Fibroblast of the conjunctiva (primary cell): Measurements from ENCODE around the gene TBC1D1.

Source experiments
- DNase-seq: peaks from one replicate; pipeline ENCODE4 v3.0.0-alpha.2; 2010; ENCODE audit warnings: low read depth

Gene TBC1D1

DNA sequence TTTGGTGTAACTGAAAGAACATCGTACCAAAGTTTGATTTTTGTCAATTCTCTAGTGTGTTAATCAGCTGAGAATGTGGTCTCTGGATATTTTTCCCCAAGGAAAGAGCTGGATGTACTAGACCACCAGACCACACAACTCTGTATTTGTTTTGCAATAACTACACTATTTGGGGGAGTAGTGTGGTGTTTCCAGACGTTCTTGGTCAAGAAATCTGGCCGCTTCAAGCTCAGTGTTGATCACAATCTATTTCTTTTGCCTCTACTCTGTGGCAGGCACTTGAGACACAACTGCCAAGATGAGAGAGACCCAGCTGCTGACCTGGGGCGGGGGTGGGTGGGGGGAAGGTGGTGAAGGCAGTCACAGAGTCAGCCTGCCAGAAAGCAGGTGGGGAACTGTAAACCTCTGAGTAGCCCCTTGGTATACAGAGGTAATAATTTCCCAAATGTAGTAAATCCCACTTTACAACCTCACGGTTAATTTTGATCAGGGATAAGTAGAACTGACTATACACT, 99.9 kb downstream of the TBC1D1 start:
- DNase-seq: no peak

DNA sequence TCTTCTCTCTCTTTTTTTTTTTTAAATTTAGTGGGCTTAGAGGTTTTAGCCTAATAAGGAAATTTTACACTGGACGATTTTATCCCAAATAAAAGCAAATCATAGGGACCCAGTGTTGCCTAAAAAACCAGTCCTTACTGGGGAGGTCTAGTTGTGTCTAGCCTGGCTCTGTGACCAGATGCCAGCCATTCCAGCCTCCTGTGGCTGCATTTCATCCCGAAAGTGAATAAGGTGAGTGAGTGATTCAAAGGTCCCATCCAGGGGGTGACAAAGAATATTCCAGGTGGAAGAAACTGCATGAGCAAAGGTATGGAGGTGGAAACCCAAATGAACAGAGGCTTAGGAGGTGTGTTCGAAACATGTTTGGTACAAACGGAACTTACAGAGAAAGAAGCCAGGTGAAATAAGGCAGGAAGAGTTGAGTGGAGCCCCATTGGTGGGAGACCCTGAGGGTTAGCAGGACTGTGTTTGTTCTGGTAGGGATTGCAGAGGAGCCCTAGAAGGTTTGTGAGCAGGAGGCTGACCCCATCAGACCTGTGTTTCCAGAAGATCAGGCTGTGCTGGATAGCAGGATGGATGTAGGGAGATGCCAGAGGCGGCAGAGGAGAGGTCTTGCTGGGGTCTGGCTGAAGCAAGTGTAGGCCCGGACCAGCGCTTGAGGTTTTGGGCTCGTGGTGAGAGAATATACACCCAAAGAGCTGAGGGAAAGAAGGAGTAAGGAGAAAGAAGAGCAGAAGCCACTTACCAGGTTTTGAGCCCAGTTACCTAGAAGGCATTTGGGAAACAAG, 100.9 kb downstream of the TBC1D1 start:
- no peak for DNase-seq

DNA sequence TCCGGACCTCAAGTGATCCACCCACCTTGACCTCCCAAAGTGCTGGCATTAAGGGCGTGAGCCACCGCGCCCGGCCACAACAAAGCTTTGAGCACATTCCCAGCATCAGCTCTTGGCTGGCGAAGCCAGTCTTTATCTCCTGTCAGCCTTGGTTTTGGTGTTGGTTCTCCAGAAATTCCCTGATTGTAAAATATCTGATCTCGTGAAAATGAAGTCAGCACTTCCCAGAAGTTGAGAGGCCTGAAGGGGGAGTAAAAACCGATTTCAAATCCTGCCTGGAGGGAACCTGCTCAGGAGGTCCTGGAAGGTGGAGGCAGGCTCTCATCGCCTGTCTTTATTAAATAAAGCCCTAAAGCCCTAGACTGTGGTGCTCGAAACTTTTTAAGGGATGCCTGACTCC, 102.9 kb downstream of the TBC1D1 start:
- no peak for DNase-seq

DNA sequence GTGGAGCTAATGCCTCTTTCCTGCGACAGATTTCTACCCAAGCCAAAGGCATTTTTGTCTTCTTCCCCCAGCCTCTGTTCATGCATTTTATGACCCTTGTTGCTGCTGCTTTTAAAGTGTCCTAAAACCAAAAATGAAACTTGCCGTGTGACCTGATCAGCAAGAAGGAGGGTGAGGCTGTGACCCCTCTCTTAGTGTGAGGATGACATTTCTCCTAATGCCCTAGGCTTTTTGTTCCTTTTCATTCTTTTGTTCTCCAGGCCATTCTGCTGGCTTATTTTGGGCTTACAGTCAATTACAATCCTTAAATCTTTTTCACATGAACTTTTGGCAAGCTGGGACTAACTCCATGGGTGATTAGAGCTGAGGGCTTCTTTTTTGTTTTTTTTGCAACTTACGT, 103.7 kb downstream of the TBC1D1 start:
- DNase-seq: no peak

DNA sequence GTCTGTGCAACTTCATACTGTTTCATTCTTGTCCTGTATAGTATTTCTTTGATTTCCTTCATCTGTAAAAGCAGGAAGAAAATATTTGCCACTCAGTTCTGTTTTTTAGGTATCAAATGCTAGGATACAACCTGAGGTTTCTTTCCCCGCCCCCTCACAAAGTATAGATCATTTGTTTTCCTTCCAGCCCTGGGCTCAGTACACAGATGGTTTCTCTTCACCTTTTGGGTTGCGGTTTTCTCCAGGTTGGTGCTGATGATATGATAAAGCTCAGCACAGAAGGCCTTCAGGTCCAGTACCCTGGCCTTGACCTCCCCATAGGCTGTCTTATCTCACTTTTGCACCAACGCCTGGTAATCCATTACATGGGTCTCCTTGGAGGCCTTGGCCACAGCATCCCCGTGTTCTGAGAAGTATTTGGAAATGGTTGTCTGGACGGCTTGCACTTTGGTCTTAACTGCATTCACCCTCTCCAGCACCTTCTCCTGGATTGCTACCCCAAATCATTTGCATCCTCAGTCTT, 104.5 kb downstream of the TBC1D1 start:
- no peak for DNase-seq

DNA sequence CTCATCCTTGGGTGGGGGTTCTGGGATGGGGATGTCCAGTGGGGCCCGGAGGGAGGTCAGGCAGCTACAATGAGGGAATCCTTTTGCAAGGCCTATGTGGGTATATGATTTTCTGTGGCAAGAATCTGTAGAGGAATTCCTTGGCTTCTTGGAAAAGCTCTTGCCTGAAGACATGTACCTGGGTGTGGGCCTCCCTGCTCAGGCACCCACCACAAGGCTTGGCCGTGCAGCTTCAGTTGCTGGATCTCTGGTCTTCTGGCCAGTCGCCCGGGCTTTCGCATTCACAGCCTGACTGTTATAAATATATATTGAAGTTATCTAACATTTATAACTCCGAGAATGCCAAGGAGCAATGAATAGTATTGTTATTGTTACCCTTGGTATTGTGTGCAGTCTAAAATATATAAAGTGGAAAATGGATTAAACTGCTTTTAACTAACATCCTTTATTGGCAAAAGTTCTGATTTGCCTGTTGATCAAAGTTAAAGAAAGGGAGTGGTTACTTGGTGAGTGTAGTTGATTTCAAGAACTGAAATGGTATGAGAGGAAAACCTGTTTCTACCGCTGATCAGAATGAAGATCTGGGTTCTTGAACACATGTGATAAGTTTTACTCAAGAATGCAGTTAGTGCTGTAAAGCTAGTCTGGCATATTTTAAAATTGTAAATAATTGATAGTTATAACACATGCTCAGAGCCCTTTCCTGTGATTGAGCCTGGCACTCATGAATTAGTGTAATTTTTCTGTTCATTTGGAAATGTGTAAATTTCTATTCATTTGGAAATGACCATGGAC, 105.3 kb downstream of the TBC1D1 start:
- no peak for DNase-seq

DNA sequence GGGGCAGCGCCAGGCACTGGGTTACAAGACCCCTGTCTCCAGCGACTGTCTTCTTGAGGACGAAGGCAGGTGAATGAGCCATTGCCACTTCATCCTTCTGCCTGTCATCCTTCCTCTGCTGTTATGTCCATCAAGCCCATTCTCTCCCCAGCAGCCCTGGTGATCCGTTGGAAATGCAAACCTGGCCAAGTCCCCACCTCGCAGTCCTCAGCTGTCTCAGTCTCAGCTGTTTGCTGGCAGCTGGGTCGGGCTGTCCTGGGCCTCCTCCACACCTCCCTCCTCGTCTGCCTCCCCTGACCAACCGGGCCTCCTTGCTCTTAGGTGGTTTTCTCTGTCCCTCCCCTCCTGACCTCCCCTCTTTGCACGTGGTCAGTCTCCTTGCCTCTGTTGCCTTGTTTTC, 107.3 kb downstream of the TBC1D1 start:
- no peak for DNase-seq

DNA sequence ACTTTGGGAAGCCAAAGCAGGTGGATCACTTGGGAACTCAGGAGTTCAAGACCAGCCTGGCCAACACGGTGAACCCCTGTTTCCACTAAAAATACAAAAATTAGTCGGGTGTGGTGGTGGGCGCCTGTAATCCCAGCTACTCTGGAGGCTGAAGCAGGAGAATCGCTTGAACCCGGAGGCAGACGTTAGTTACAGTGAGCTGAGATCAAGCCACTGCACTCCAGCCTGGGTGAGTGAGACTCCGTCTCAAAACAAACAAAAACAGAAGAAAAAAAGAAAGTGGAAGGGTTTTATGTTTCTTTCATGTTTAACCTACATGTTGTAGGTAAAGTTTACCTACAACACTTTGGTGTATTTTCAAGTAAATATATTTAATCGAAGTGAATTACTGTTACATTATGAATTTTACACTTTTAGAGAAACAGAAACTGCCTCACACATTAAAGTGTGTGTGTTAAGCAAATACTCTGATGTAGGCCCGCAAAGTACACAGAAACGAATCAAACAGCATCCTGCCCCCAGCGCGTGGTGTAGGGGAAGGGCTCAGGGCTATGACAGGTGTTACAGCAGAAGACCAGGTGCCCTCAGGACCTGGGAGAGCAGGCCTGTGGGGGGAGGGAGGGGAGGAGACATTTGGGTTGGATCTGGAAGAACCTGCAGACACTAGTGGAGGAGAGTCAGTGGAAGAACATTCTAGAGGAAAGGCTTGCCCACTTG, 108.3 kb downstream of the TBC1D1 start:
- DNase-seq: no peak

DNA sequence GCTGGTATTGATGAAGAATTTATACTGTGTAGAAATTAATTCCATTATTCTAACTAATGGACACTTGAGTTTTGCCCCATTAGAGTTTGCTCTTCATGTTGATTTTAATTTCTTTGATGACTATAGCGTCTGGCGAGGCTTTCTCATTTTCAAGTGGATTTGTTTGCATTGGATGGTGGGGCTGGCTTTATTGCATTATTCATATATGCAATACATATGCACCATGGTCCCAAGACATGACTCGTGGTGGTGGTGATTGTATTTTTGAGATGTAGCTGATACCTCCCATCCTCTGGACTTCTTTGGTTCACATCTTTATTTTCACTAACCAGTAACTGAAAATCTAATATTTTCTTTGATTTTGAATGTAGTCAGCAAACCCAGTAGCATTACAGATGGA, 109.1 kb downstream of the TBC1D1 start:
- no peak for DNase-seq

DNA sequence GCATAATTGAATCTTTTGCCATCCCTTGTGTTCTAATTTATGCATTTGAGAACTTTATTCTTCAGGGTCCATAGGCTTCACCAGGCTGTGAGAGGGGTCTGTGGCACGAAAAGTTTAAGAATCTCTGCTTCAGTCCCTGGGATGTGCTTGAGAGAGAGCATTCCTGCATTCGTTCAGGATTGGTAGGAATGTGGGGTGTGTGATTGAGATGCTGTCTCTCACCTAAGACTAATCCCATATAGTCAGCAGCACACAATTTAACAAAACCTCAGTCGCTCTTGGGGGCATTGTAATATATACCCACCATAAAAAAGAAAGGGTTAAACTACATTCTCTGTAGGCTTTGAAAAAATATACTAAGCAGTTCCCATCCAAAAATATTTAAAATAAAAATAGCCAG, 111.0 kb downstream of the TBC1D1 start:
- DNase-seq: no peak

DNA sequence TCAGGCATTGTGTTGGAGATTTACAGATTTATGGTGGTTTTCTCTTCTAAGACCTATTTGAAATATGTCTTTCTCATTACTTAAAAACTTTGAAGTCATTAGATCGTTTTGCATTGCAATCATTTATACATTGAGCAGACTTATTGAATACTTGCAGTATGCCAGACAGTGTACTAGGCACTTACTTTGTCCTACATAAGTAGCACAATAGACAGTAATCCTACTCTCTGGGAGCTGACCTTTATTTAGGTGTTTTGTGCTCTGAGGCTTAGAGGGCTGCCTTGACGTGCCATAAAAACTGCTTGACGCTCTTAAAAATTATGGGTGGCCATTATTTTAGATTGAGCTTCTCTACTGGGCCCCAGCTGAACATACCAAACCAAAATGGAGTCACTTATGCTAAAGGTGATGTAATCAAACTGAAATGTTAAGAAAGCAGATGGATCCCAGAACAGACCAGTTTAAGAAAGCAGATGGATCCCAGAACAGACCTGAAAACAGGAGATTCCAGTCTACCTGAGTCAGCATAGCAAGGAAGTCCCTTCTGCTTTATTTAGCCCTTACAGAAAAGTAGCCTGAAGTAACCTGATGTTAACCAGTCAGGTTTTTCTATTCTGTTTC, 111.7 kb downstream of the TBC1D1 start:
- DNase-seq: no peak

DNA sequence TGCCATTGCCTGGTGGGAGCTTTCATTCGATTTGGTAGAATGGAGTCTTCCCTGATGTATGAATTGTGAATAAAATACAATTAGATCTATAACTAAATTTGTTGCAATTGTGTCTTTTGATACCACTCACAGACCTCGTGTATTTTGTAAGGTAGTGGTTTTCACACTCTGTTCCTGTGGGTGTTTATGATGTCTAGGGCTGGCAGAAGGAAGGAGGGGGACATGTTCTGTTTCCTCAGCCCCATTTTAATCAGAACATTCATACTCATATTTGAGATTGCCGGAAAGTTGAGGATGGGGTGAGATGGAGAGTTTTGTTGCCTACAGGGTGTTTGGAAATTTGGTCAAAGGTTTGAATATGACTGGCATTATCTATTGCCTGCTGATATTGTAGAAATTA, 112.2 kb downstream of the TBC1D1 start:
- no peak for DNase-seq

DNA sequence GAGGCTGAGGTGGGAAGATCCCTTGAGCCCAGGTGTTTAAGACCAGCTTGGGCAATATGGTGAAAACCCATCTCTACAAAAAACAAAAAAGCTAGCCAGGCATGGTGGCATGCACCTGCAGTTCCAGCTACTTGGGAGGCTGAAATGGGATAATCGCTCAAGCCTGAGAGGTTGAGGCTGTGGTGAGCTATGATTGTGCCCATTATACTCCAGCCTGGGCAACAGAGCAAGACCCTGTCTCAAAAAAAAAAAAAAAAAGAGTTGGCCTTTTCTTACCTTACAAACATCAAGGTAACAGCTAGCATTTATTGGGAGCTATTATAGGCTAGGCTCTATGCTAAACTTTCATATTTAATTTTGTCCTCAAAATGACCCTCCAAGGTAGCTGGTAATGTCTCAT, 112.7 kb downstream of the TBC1D1 start:
- no peak for DNase-seq

DNA sequence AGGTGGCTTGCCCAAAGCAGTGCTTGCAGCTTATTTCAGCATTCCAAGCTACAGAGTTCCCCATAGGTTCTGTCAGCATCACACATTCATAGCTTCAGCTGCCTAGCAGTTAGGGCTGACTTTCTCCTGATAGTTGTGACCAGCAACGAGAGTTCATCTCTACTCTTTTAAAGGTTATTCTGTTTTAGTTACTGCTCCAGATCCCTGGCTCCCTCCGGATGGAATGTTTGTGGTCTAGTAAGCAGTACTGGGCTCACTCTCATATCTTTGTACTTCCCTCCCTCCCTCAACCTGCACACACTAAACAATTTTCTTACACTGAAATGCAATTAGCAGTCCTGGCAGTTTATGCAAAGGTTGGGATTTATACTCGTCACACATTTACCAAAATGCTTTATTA, 113.2 kb downstream of the TBC1D1 start:
- DNase-seq: no peak

DNA sequence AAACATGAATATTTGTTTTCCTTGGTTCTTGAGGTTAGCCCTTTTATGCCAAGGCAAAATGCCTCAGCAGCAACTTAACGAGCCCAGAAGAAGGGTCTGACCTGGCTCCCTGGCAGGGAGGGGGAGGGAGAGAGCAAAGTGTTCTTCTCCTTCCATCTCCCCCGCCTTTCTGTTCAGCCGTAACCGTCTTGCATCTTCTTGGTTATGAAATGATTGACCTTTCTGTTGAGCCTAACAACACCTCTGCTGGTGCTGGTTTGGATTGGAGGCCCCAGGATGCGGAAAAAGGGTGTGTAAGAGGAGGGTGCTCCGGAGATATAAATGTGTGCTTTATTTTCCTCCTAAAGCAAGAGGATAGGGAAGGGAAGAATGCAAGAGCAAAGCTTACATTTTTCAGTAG, 114.0 kb downstream of the TBC1D1 start:
- no peak for DNase-seq

DNA sequence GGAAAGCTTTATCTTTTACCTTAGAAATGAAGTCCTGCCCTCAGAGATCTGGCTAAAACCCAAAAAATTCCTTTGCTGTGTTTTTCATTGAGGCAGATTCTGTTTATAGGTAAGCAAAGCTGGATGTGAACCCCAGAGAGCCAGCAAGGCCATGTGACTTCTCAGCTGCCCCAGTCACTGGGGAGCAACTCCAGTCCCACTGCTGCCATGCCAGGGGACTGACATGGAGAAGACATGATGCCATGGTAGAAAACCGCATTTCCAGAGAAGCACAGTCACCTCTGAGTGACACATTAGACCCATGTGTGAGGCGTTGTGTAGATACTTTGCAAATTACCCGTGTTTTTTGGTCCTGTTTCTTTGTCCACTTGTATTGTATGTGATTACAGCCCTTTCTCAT, 114.8 kb downstream of the TBC1D1 start:
- DNase-seq: no peak

DNA sequence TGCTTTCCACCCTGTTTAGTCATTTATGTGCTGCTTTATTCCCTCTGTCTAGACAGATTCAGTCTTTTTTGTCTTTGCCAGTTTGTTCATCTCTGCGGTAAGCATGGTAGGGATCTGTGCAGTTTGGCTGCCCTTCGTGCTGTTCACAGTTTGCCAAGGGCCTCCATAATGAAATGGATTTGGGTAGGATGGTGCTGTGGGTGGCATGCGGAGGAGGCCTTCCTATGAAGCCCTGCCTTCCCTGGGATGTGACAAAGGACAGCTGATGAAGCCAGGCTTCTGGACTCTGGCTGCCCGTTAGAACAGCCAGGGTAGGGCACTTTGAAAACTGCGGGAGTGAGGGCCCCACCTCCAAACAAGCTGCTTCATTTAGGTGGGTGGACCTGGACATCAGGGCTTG, 116.8 kb downstream of the TBC1D1 start:
- no peak for DNase-seq

DNA sequence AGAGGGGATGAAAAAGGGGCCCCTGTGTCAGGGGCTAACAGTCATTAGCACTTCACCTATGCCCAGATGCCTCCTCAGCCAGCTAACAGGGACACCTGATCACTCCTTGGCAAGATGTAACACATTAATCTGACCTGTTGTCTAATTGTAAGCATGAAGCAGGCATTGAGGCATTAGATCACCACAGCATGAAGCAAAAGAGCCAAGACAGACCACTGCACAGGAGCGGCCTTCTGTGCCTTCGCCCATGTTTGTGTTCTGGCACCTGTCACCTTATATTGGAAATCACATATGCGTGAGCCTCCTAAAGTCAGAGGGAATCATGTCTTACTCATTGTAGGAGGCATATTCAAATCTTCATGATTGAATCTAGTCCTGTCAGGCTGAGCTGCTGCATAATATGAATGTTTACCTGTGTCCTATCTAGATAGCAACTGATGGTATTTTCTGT, 117.7 kb downstream of the TBC1D1 start:
- no peak for DNase-seq

DNA sequence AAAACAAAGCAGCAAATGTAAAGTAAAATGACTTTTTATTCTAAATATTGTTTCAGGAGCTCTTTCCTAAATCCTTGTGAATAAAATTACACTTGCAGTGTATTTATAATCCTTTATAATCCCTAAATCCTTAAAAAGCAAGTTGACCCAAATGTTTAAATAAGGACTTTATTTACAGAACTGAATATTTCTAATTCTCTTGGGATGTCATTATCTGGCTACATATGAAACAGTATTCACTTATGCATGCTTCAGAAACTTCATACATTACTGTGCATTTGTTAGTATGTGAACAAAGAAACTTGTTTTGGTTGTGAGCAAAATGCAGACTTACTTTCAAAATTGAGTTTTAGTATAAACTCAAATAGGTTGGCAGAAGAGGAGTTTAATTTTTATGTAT, 118.5 kb downstream of the TBC1D1 start:
- DNase-seq: no peak

DNA sequence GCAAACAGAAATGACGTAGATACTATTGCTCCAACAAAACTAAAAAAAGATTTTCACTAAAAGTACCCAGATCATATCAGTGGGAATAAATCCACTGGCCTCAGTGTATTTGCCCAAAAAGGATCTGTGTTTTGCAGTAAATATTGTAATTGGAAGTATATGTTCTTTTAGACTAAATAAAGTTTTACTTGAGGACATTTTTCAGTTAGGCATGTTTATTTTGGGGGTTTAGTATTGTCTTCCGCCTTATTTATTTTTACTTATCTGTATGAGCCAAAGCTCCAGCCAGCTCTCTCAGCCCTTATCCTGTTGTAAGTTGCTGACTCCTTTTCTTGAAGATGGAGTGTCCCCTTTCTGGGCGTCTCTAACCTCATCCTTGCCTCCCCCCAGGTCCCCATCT, 119.1 kb downstream of the TBC1D1 start:
- no peak for DNase-seq

DNA sequence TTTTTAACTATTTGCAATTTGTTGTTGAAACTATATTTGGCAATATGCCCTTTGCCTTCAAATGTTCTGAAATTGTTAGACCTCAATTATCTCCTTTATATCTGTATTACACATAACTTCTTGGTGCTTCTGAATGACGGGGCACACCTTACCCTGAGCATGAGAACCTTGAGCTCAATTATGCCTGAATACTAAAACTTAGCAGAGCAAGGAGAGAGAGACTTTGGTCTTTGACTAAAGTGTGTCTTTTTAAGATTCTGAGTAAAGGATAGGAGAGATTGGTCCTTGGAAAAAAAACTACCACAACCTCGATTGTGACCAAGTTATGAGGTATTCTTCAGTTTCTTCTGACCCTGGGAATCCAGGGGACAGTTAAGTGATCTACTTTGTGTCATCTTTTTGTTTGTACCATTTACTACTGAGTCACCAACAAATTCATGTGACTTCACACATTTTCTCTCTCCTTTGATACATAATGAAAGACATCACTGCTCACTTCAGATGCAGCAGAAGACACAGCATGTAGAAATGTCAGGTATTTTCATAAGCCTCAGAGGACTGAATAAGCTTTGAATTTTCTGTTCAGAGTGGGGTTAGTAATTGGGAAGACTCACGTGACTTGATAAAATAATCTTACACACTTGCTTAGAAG, 120.8 kb downstream of the TBC1D1 start:
- DNase-seq: no peak
